HG03196 (cell line): ENCODE data around the gene KIAA2012.

Source experiments
- ATAC-seq: cut with Tn5 transposase; IDR thresholded peaks from one replicate; pipeline ENCODE4 v1.9.1; 2021; ENCODE audit not compliant: unreplicated experiment

KIAA2012 gene

GRCh38 chr2:202147775-202148174 is 74.7 kb downstream of the KIAA2012 start:
- no peak for ATAC-seq

GRCh38 chr2:202148515-202149154 is 75.6 kb downstream of the KIAA2012 start:
- no peak for ATAC-seq

- ATAC-seq = no peak
Observed at GRCh38 chr2:202149155-202149762, 76.2 kb downstream of the KIAA2012 start.

- no peak for ATAC-seq
Observed at GRCh38 chr2:202149936-202150335, 76.9 kb downstream of the KIAA2012 start.

- ATAC-seq = no peak
Observed at GRCh38 chr2:202152104-202152715, 79.2 kb downstream of the KIAA2012 start.

- ATAC-seq = no peak
Observed at GRCh38 chr2:202154613-202155012, 81.6 kb downstream of the KIAA2012 start.

GRCh38 chr2:202157211-202157990 is 84.3 kb downstream of the KIAA2012 start:
- ATAC-seq = no peak

GRCh38 chr2:202158796-202159195 is 85.7 kb downstream of the KIAA2012 start:
- ATAC-seq = no peak

GRCh38 chr2:202161151-202161835 is 88.2 kb downstream of the KIAA2012 start:
- ATAC-seq = no peak

- no peak for ATAC-seq
Observed at GRCh38 chr2:202164411-202164810, 91.4 kb downstream of the KIAA2012 start.

GRCh38 chr2:202165208-202165607 is 92.2 kb downstream of the KIAA2012 start:
- ATAC-seq = no peak

- no peak for ATAC-seq
Observed at GRCh38 chr2:202165945-202166344, 92.9 kb downstream of the KIAA2012 start.

GRCh38 chr2:202169131-202169530 is 96.1 kb downstream of the KIAA2012 start:
- ATAC-seq = no peak

- ATAC-seq = no peak
Observed at GRCh38 chr2:202169832-202170424, 96.9 kb downstream of the KIAA2012 start.

- ATAC-seq = no peak
Observed at GRCh38 chr2:202171241-202171825, 98.3 kb downstream of the KIAA2012 start.

GRCh38 chr2:202172439-202173211 is 99.6 kb downstream of the KIAA2012 start:
- no peak for ATAC-seq

- no peak for ATAC-seq
Observed at GRCh38 chr2:202178346-202178958, 105.4 kb downstream of the KIAA2012 start.

GRCh38 chr2:202184557-202184956 is 111.5 kb downstream of the KIAA2012 start:
- no peak for ATAC-seq

GRCh38 chr2:202185156-202185555 is 112.1 kb downstream of the KIAA2012 start:
- ATAC-seq = no peak
